Mesodermal cell (in vitro differentiated cells): ENCODE results near the gene AGBL4.
"Not testable (repeated sequence)": the region's sequence is repeated elsewhere in the genome, so short reads cannot be mapped to it uniquely, and the experiment has no call there.

Experiments
- H3K27ac ChIP-seq: 2 replicates; pipeline ENCODE4 v1.7.0; 2013; ENCODE audit warnings: mild to moderate bottlenecking, low read depth, low read length, moderate library complexity; ENCODE audit not compliant: severe bottlenecking
- H3K36me3 ChIP-seq: 2 replicates; pipeline ENCODE4 v1.7.1; 2013; ENCODE audit warnings: mild to moderate bottlenecking, low read length, moderate library complexity; ENCODE audit not compliant: control insufficient read depth, insufficient read depth
- H3K4me1 ChIP-seq: one replicate; pipeline ENCODE4 v1.7.1; 2013; ENCODE audit warnings: mild to moderate bottlenecking, low read length; ENCODE audit not compliant: insufficient read depth, control insufficient read depth, poor library complexity, severe bottlenecking
- H3K4me3 ChIP-seq: 2 replicates; pipeline ENCODE4 v1.7.0; 2013; ENCODE audit warnings: low read length, control low read depth, mild to moderate bottlenecking; ENCODE audit not compliant: insufficient read depth, poor library complexity, severe bottlenecking; ENCODE audit errors: extremely low read depth
- H3K9me3 ChIP-seq: 2 replicates; pipeline ENCODE4 v1.7.1; 2013; ENCODE audit warnings: mild to moderate bottlenecking, low read length, moderate library complexity; ENCODE audit not compliant: control insufficient read depth
- WGBS, 2 experiments: methylation state at CpG; one replicate each; pipeline ENCODE4 v1.1.5; 2013; ENCODE audit warnings: missing lambda C conversion rate in 2 of 2; ENCODE audit not compliant: insufficient coverage in 2 of 2; 5-methylcytosine and 5-hydroxymethylcytosine counted together

AGBL4 gene

DNA sequence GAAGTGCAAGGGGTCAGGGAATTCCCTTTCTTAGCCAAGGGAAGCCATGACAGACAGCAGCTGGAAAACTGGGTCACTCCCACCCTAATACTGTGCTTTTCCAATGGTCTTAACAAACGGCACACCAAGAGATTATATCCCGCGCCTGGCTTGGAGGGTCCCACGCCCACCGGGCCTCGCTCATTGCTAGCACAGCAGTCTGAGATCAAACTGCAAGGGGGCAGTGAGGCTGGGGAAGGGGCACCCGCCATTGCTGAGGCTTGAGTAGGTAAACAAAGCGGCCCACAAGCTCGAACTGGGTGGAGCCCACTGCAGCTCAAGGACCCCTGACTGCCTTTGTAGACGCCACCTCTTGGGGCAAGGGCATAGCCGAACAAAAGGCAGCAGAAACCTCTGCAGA is 108.5 kb downstream of the AGBL4 start:
- H3K4me1 ChIP-seq, H3K27ac ChIP-seq, H3K4me3 ChIP-seq, H3K36me3 ChIP-seq: not testable (repeated sequence)
- H3K9me3 ChIP-seq, result peaks cover 37% of the 10 kb centered on the region
- 83 to 84% methylated on average over 10 to 11 of the region's 11 CpGs for WGBS, 2 experiments

DNA sequence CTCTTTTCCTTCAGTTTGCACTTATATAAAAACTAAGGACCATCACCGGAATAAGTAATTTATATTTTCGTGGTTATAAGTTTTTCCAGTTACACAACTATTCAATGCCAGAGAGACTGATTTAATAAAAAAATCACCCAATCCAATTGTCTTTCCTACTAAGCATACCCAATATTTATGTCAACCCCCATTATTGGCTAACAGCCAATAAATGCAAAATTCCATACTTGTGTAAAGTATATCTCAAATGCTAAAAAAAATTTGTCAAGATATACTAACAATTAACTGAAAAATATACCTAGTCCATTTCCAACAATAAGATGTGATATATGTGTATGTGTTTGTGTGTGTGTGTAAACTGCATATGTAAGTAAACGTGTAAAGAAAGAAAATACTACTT is 117.4 kb downstream of the AGBL4 start:
- peaks cover 50% of the 10 kb centered on the region for H3K9me3 ChIP-seq
- H3K27ac ChIP-seq, result no peak overlapping the region
- 80% methylated on average over 2 of the region's 3 CpGs; no CpG with 5 or more reads in 1 of the 2 experiments for WGBS, 2 experiments
- no peaks in the 10 kb centered on the region for H3K36me3 ChIP-seq
- no peaks in the 10 kb centered on the region for H3K4me1 ChIP-seq
- no peak overlapping the region for H3K4me3 ChIP-seq

DNA sequence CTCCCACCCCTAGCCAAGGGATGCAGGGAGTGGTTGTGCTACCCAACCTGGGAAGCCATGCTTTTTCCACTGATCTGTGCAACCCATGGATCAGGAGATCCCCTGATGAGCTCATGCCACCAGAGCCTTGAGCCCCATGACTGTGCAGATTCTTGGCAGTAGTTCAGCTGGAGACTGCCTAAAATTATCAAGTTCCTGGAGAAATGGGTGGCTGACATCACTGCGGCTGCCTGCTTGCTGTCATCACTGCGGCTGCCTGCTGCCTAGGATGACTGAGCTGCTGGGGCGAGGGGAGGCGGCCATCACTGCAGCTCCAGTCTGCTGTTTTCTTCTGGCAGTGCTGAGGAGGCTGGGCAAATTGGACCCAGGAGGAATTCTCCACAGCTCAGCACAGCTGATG is 159.2 kb downstream of the AGBL4 start:
- 63 to 80% methylated on average over 2 to 4 of the region's 4 CpGs for WGBS, 2 experiments

DNA sequence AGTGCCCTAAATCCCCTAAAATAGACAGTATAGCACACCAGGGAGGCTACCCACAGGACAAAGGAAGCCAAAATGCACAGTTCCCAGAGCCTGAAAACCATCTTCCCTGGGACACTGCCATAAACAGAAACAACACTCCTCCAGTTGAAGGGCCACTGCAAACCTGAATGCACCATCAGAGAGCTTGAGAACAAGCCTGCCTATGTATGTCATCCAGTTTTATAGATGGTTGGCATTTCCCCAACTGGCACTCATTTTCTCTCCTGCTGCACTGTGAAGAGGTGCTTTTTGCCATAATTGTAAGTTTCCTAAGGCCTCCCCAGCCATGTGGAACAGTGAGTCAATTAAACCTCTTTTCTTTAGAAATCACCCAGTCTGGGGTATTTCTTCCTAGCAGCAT is 169.0 kb downstream of the AGBL4 start:
- Histone ChIP-seq H3K4me1 (no peaks in the 10 kb centered on the region), H3K9me3 (peaks cover 34% of the 10 kb centered on the region), H3K27ac (no peak overlapping the region), H3K4me3 (no peak overlapping the region), H3K36me3 (no peaks in the 10 kb centered on the region)

More for the DNA sequence above, 159.2 kb downstream of the AGBL4 start:
- Histone ChIP-seq H3K36me3 (no peaks in the 10 kb centered on the region), H3K27ac (no peak overlapping the region), H3K9me3 (peaks cover 68% of the 10 kb centered on the region), H3K4me3 (no peak overlapping the region), H3K4me1 (no peaks in the 10 kb centered on the region)

DNA sequence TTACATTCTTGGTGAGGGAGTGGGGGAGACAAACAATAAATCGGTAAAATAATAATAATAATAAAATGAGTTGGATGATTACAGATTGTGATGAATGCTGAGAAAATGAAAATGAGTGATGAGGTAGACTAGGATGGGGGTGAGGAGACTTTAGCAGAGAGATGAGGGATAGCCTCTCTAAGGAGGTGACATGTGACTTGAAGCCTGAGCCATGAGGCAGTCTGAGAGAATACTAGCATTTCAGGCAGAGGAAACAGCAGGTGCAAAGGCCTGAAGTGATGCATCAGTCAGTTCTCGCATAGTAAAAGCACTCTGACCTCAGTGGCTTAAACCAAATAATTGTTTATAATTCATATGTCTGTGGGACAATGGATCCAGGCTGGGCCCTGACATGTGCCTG is 181.2 kb downstream of the AGBL4 start:
- WGBS, 2 experiments, result 67% methylated on average over 1 of the region's 2 CpGs; no CpG with 5 or more reads in 1 of the 2 experiments
- Histone ChIP-seq H3K4me1 (no peaks in the 10 kb centered on the region), H3K36me3 (no peaks in the 10 kb centered on the region), H3K27ac (no peak overlapping the region), H3K4me3 (no peak overlapping the region), H3K9me3 (peaks cover 73% of the 10 kb centered on the region)

DNA sequence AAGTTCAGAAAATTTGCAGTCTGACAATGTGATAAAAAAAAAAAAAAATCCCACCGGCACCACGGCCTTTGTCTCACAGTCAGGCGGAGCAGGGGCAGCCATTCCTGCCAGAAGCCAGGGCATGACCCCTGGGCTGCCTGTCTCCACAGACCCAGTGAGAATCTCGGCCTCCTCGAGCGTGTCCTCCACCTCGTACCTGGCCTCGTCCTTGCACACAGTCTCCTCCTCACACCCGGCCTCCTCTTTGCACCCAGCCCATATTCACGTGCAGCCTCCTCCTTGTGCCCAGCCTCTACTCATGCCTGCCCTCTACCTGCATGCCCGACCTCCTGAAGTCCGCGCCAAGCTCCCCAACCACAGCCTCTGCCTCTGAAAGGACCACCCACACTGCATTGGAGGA is 182.0 kb downstream of the AGBL4 start:
- Histone ChIP-seq H3K27ac (no peak overlapping the region), H3K36me3 (no peaks in the 10 kb centered on the region), H3K9me3 (peaks cover 76% of the 10 kb centered on the region), H3K4me1 (no peaks in the 10 kb centered on the region), H3K4me3 (no peak overlapping the region)
- WGBS, 2 experiments, result 75 to 78% methylated on average over 9 to 10 of the region's 13 CpGs

DNA sequence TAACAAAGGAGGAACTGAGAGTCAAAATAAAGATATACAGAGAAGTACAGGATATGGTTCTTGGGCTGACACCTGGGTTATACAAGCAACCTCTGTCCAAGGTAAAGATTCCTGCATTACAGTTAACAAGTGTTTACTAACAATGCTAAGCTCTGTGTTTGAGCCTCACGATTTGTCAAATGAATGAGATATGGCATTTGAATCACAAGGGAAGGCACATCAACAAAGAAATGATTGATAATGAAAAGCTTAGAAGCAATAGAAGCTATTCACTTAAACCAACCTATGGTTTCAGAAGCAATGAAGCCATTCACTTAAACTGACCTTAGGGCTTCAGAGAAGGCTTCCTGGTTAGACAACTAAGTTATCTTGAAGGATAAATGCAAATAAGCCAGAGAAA is 199.5 kb downstream of the AGBL4 start:
- Histone ChIP-seq H3K36me3 (no peaks in the 10 kb centered on the region), H3K9me3 (peaks cover 41% of the 10 kb centered on the region), H3K4me3 (no peak overlapping the region), H3K27ac (no peak overlapping the region), H3K4me1 (no peaks in the 10 kb centered on the region)
- WGBS, 2 experiments, result no CpG with 5 or more reads among the region's 1 CpG

DNA sequence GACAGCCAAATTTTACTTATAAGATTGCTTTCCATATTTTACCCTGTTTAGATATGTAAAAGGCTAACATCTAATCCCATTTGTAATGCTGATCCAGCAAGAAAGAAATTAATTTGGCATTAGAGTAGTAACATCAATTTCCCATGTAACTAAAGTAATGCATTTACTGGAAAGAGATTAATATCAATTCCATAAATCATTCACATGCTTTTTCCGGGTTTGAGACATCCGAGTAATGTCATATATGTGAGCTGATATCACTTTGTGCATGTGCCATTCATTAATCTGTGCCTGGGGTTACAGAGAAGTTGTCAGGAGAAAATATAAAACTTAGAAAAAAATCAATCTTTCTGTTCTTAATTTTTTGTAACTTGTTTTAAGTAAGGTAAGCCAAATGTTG is 206.1 kb downstream of the AGBL4 start:
- Histone ChIP-seq H3K36me3 (no peaks in the 10 kb centered on the region), H3K4me3 (no peak overlapping the region), H3K4me1 (no peaks in the 10 kb centered on the region), H3K9me3 (peaks cover 55% of the 10 kb centered on the region), H3K27ac (no peak overlapping the region)
- WGBS, 2 experiments, result no CpG with 5 or more reads among the region's 2 CpGs

DNA sequence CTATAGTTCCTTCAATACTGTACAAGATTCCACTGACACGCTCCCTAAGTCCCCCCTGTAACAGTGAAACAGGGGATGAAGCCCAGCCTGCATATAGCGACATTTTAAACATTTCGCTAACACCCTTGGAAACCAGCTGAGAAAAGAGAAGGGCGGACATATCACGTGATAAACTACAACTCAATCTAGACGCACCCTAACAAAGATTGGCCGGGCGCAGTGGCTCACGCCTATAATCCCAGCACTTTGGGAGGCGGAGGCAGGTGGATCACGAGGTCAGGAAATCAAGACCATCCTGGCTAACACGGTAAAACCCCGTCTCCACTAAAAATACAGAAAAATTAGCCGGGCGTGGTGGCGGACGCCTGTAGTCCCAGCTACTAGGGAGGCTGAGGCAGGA is 236.7 kb downstream of the AGBL4 start:
- not testable (repeated sequence) for H3K36me3 ChIP-seq, H3K4me1 ChIP-seq, H3K4me3 ChIP-seq, H3K27ac ChIP-seq
- peaks cover 32% of the 10 kb centered on the region for H3K9me3 ChIP-seq
- 62 to 83% methylated on average over 2 to 10 of the region's 17 CpGs for WGBS, 2 experiments

DNA sequence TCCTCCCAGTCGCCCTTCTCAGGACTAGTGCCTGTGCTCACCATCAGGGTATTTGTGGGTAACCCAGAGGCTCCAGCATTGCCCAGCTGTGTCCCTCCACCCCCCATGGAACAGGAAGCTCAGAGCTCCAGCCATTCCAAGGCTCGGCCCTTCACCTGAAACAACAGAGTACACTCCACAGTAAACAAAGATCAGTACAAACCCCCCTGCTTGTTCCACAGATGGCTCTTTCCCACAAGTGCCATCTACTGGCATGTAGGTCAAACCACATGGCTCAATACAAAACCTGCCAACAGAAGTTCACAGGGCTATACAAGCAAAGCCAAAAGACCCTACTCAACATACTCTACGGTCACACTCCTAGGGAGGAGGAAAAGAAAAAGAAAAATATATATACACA is 258.7 kb downstream of the AGBL4 start:
- 50 to 62% methylated on average over 1 to 2 of the region's 3 CpGs for WGBS, 2 experiments
- H3K9me3 ChIP-seq, result peaks cover 54% of the 10 kb centered on the region
- H3K27ac ChIP-seq, result no peak overlapping the region
- no peaks in the 10 kb centered on the region for H3K4me1 ChIP-seq
- no peaks in the 10 kb centered on the region for H3K36me3 ChIP-seq
- no peak overlapping the region for H3K4me3 ChIP-seq

DNA sequence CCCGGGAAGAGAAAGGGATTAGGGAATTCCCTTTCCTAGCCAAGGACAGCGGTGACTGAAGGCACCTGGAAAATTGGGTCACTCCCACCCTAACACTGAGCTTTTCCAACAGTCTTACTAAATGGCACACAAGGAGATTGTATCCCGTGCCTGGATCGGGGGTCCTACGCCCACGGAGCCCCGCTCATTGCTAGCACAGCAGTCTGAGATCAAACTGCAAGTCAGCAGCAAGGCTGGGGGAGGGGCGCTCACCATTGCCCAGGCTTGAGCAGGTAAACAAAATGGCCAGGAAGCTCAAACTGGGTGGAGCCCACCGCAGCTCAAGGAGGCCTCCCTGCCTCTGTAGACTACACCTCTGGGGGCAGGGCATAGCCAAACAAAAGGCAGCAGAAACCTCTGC is 285.6 kb downstream of the AGBL4 start:
- WGBS, 2 experiments, result 77 to 86% methylated on average over 7 to 8 of the region's 9 CpGs

DNA sequence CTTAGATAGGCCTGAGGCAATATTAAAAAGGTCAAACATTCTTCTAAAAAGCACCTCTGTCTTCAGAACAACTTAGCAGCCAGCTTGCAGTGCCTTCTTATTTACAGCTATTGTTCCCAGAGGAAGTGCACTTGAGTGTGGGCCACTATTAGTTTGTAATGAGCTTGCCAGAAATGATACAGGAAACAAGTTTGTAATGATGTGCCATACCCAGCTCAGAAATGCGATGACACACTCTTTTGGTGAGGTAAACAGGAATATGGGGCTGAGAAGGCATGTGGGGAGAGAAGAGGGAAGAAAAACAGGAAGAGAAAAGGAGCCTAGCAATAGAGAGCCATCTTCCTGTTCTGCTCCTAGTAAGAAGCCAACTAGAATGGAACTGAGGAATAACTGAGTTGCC is 295.4 kb downstream of the AGBL4 start:
- WGBS, 2 experiments, result 33 to 38% methylated on average over 1 of the region's 1 CpG
- no peak overlapping the region for H3K27ac ChIP-seq
- no peaks in the 10 kb centered on the region for H3K4me1 ChIP-seq
- H3K9me3 ChIP-seq, result peaks cover 64% of the 10 kb centered on the region
- no peak overlapping the region for H3K4me3 ChIP-seq
- H3K36me3 ChIP-seq, result no peaks in the 10 kb centered on the region

More for the DNA sequence above, 285.6 kb downstream of the AGBL4 start:
- H3K36me3 ChIP-seq, H3K4me3 ChIP-seq, H3K4me1 ChIP-seq, H3K27ac ChIP-seq: not testable (repeated sequence)
- peaks cover 25% of the 10 kb centered on the region for H3K9me3 ChIP-seq
